Measurements from ENCODE around the gene FAM204A.

DNA sequence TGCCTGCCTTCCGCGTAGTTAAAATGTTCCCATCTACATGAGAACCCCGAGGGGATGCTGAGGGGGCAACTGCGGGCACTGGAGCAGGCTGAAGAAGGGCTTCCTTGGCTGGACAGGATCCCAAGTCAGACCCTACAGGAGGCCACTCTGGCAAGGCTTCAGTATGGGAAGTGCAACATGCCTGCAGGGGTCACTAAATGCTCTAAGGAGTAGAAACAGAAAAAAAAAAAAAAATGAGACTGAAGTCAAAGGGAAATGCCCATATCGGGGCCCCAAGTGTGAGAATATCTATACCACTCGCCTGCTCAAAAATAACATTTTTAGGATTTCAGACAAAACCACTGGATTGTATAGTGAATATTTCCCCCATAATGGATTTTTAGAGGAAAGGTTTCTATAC is 33.5 kb downstream of the FAM204A start:
- TF ChIP-seq, protein P1, sequence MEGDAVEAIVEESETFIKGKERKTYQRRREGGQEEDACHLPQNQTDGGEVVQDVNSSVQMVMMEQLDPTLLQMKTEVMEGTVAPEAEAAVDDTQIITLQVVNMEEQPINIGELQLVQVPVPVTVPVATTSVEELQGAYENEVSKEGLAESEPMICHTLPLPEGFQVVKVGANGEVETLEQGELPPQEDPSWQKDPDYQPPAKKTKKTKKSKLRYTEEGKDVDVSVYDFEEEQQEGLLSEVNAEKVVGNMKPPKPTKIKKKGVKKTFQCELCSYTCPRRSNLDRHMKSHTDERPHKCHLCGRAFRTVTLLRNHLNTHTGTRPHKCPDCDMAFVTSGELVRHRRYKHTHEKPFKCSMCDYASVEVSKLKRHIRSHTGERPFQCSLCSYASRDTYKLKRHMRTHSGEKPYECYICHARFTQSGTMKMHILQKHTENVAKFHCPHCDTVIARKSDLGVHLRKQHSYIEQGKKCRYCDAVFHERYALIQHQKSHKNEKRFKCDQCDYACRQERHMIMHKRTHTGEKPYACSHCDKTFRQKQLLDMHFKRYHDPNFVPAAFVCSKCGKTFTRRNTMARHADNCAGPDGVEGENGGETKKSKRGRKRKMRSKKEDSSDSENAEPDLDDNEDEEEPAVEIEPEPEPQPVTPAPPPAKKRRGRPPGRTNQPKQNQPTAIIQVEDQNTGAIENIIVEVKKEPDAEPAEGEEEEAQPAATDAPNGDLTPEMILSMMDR (conservative IDR thresholded peaks at IDR 0.05): peak; percentile 14; the same call in 1 of the 2 replicates
- no peak for TF ChIP-seq ZFX (IDR thresholded peaks at IDR 0.05)
